HCT116 (cell line): ENCODE measurements around the gene MICALL2.

Source experiments
- EZH2 ChIP-seq: fragments of 200-600 bp; sonication (generic); IDR thresholded peaks from 2 replicates; pipeline ENCODE4 v1.6.1; 2017; ENCODE audit warnings: antibody characterized with exemption, mixed run types
- EZH2phosphoT487 ChIP-seq: fragments of 200-600 bp; IDR thresholded peaks from 2 replicates; pipeline ENCODE4 v1.6.1; 2018; ENCODE audit warnings: antibody characterized with exemption, borderline replicate concordance
- MAX ChIP-seq: IDR thresholded peaks from 2 replicates; pipeline ENCODE4 v1.6.1; 2012
- POLR2A ChIP-seq: IDR thresholded peaks from 2 replicates; pipeline ENCODE4 v1.7.0; 2011; ENCODE audit warnings: borderline replicate concordance; ENCODE audit not compliant: insufficient read depth, insufficient read length; ENCODE audit errors: extremely low read depth
- POLR2AphosphoS5 ChIP-seq: IDR thresholded peaks from 2 replicates; pipeline ENCODE4 v1.6.1; 2011; ENCODE audit warnings: mild to moderate bottlenecking, low read depth, low read length, moderate library complexity
- REST ChIP-seq: IDR thresholded peaks from 2 replicates; pipeline ENCODE4 v1.6.1; 2012; ENCODE audit warnings: low read depth
- SP1 ChIP-seq: IDR thresholded peaks from 2 replicates; pipeline ENCODE4 v1.6.1; 2012; ENCODE audit warnings: low read depth
- SRF ChIP-seq: IDR thresholded peaks from 2 replicates; pipeline ENCODE4 v1.6.1; 2012; ENCODE audit warnings: low read depth
- TCF7L2 ChIP-seq: IDR thresholded peaks from 2 replicates; pipeline ENCODE4 v1.7.0; 2011; ENCODE audit warnings: borderline replicate concordance, inconsistent platforms; ENCODE audit not compliant: insufficient read depth, insufficient read length; ENCODE audit errors: extremely low read depth
- TF ChIP-seq, protein P1 (sequence below), 3 experiments: fragments of 200-600 bp in 1 of 3; sonication (generic) in 1 of 3; IDR thresholded peaks in 2 of 3; conservative IDR thresholded peaks in 1 of 3; 2 replicates each; pipeline ENCODE4 v1.5.1; 2012 to 2017; ENCODE audit warnings: low read depth in 2 of 3, low read length in 2 of 3, antibody characterized with exemption in 1 of 3, borderline replicate concordance in 1 of 3, control low read depth in 1 of 3, mild to moderate bottlenecking in 1 of 3, mixed read lengths in 1 of 3, mixed run types in 1 of 3, moderate library complexity in 1 of 3; ENCODE audit not compliant: insufficient read depth in 1 of 3

DNA sequence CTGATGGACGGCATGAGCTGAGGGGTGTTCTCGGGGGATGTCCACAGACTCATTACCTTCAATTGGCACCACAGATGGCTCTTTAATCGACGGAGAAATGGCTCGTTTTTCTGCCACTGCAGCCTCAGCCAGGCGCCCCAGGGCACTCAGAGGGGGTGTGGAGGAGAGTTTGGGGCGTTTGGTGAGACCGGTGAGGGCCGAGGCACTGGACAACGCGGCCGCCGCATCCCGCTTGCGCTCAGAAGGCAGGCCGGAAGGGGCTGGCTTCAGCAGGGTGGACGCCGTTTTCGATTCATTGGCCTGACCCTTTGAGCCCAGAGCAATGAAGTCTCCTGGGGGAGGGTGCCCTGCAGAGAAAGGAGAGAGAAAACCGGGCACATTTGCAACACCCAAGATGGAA, 43.6 kb upstream of the MICALL2 start:
- TF ChIP-seq EZH2 (no peak), SP1 (no peak), POLR2A (no peak), REST (no peak), POLR2AphosphoS5 (no peak), SRF (no peak), MAX (no peak), TCF7L2 (no peak), EZH2phosphoT487 (no peak)
- TF ChIP-seq, protein P1, sequence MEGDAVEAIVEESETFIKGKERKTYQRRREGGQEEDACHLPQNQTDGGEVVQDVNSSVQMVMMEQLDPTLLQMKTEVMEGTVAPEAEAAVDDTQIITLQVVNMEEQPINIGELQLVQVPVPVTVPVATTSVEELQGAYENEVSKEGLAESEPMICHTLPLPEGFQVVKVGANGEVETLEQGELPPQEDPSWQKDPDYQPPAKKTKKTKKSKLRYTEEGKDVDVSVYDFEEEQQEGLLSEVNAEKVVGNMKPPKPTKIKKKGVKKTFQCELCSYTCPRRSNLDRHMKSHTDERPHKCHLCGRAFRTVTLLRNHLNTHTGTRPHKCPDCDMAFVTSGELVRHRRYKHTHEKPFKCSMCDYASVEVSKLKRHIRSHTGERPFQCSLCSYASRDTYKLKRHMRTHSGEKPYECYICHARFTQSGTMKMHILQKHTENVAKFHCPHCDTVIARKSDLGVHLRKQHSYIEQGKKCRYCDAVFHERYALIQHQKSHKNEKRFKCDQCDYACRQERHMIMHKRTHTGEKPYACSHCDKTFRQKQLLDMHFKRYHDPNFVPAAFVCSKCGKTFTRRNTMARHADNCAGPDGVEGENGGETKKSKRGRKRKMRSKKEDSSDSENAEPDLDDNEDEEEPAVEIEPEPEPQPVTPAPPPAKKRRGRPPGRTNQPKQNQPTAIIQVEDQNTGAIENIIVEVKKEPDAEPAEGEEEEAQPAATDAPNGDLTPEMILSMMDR (IDR thresholded peaks at IDR 0.05 in 2 of 3, conservative IDR thresholded peaks at IDR 0.05 in 1 of 3; ENCODE audit: borderline replicate concordance in 1 of 3, insufficient read depth in 1 of 3, low read depth in 2 of 3, low read length in 2 of 3) = no peak
